ENCODE results near the gene ADAMTS18. TPM values are rescaled to one million over a fixed set of nuclear protein-coding genes. Genes with fewer than 3 reads are reported as not detected.

The ADAMTS18 gene
- total and polyA plus RNA-seq, 2 donors from 2014 or later: 0.06 to 0.60 TPM

DNA sequence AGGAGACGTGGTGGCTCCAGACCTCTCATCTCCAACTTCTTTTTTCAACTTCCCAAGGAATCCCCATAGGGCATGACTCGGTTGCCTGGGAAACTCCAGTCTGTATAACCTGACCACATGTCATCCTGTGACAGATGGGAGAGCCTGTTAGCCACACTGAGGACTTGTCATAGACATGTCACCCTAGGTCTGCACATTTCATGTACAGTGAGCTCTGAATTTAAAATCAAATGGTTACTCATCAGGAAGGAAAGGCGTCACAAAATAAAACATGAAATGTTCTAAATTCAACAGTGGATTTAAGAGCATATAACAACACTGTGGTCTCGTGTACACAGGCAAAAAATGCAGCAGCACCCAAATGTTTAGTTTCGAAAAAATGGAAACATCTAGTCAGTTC, 22.2 kb upstream of the ADAMTS18 start:
- H3K4me1 ChIP-seq (ENCODE audit: control insufficient read depth in 2 of 3, insufficient read depth in 2 of 3, low read depth in 1 of 3, low read length in 3 of 3): no peaks in the 10 kb centered on the region
- no peak overlapping the region for H3K4me3 ChIP-seq (ENCODE audit: low read length in 3 of 3)
- no peaks in the 10 kb centered on the region for H3K9me3 ChIP-seq (ENCODE audit: control insufficient read depth in 2 of 3, insufficient read depth in 1 of 3, low read length in 3 of 3)
- intact Hi-C loops (cut with DNase I): no loop called here
- no peak for FAIRE-seq
- no peaks in the 10 kb centered on the region for H3K36me3 ChIP-seq (ENCODE audit: control insufficient read depth in 2 of 3, insufficient read depth in 3 of 3, low read length in 3 of 3)
- H3K9ac ChIP-seq (ENCODE audit: low read length in 3 of 3): no peak overlapping the region
- DNase-seq: no peak
- H3K27ac ChIP-seq (ENCODE audit: low read depth in 2 of 2, low read length in 2 of 2): no peak overlapping the region
- TF ChIP-seq, protein P1, sequence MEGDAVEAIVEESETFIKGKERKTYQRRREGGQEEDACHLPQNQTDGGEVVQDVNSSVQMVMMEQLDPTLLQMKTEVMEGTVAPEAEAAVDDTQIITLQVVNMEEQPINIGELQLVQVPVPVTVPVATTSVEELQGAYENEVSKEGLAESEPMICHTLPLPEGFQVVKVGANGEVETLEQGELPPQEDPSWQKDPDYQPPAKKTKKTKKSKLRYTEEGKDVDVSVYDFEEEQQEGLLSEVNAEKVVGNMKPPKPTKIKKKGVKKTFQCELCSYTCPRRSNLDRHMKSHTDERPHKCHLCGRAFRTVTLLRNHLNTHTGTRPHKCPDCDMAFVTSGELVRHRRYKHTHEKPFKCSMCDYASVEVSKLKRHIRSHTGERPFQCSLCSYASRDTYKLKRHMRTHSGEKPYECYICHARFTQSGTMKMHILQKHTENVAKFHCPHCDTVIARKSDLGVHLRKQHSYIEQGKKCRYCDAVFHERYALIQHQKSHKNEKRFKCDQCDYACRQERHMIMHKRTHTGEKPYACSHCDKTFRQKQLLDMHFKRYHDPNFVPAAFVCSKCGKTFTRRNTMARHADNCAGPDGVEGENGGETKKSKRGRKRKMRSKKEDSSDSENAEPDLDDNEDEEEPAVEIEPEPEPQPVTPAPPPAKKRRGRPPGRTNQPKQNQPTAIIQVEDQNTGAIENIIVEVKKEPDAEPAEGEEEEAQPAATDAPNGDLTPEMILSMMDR (IDR thresholded peaks at IDR 0.05; ENCODE audit: borderline replicate concordance, extremely low read depth, insufficient read depth): no peak
- no peaks in the 10 kb centered on the region for H3K27me3 ChIP-seq (ENCODE audit: control insufficient read depth, insufficient read depth, low read length)

DNA sequence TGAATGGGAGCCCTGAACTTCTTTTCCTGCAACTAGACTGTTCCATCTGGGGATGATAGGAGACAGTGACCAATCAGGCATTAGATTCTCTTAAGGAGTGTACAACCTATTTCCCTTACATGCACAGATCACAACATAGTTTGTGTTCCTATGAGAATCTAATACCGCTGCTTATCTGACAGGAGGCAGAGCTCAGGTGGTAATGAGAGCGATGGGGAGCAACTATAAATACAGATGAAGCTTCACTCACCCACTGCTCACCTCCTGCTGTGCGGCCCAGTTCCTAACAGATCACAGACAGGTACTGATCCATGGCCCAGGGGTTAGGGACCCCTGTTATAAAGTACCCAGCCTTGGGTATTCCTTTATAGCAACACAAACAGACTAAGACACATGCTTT, 17.4 kb upstream of the ADAMTS18 start:
- DNase-seq: no peak
- FAIRE-seq: no peak
- H3K27ac ChIP-seq (ENCODE audit: low read depth in 2 of 2, low read length in 2 of 2): no peak overlapping the region
- H3K27me3 ChIP-seq (ENCODE audit: control insufficient read depth, insufficient read depth, low read length): no peaks in the 10 kb centered on the region
- no peaks in the 10 kb centered on the region for H3K9me3 ChIP-seq (ENCODE audit: control insufficient read depth in 2 of 3, insufficient read depth in 1 of 3, low read length in 3 of 3)
- no peaks in the 10 kb centered on the region for H3K4me1 ChIP-seq (ENCODE audit: control insufficient read depth in 2 of 3, insufficient read depth in 2 of 3, low read depth in 1 of 3, low read length in 3 of 3)
- TF ChIP-seq, protein P1 (IDR thresholded peaks at IDR 0.05; ENCODE audit: borderline replicate concordance, extremely low read depth, insufficient read depth): no peak
- no peak overlapping the region for H3K4me3 ChIP-seq (ENCODE audit: low read length in 3 of 3)
- H3K36me3 ChIP-seq (ENCODE audit: control insufficient read depth in 2 of 3, insufficient read depth in 3 of 3, low read length in 3 of 3): no peaks in the 10 kb centered on the region
- intact Hi-C loops (cut with DNase I): no loop called here
- no peak overlapping the region for H3K9ac ChIP-seq (ENCODE audit: low read length in 3 of 3)

DNA sequence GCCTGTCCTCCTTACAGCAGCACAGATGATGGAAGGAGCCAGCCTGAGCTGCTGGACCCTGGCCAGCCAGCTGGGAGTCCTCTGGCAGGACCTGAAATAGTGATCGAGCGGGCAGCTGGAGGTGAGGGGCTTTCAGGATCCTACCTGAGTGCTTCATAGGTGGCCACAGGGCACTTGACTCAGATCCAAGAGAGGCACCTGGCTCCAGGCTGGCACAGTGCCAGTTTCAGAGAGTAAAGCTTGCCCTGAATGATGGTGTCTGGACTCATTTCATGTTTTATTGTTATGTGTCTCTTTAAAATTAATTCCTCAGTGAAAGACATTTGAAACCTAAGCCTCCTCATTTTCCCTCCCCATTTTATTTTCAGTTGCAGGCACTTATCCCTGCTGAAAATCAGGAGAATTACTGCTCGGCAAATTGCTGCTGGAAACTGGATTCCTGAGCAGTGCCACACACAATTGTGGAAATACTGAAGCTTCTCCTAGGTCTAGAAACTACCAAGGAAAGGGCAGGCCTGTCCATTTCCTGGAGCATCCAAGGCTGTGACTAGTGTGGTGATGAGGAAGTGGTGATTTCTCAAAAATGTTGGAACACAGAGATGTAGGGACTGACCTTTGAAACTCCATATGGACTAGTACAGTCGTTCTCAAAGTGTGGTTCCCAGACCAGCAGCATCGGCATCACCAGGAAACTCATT, 16.1 kb upstream of the ADAMTS18 start:
- DNase-seq (peak in 3 of 5 donors; percentile 29 to 49 (median 48)), FAIRE-seq (no peak)
- no peak overlapping the region for H3K4me3 ChIP-seq (ENCODE audit: low read length in 3 of 3)
- H3K4me1 ChIP-seq (ENCODE audit: control insufficient read depth in 2 of 3, insufficient read depth in 2 of 3, low read depth in 1 of 3, low read length in 3 of 3): no peaks in the 10 kb centered on the region
- no peaks in the 10 kb centered on the region for H3K9me3 ChIP-seq (ENCODE audit: control insufficient read depth in 2 of 3, insufficient read depth in 1 of 3, low read length in 3 of 3)
- intact Hi-C loops (cut with DNase I): no loop called here
- H3K9ac ChIP-seq (ENCODE audit: low read length in 3 of 3): no peak overlapping the region
- H3K27ac ChIP-seq (ENCODE audit: low read depth in 2 of 2, low read length in 2 of 2): no peak overlapping the region
- TF ChIP-seq, protein P1 (IDR thresholded peaks at IDR 0.05; ENCODE audit: borderline replicate concordance, extremely low read depth, insufficient read depth): no peak
- no peaks in the 10 kb centered on the region for H3K27me3 ChIP-seq (ENCODE audit: control insufficient read depth, insufficient read depth, low read length)
- H3K36me3 ChIP-seq (ENCODE audit: control insufficient read depth in 2 of 3, insufficient read depth in 3 of 3, low read length in 3 of 3): no peaks in the 10 kb centered on the region

DNA sequence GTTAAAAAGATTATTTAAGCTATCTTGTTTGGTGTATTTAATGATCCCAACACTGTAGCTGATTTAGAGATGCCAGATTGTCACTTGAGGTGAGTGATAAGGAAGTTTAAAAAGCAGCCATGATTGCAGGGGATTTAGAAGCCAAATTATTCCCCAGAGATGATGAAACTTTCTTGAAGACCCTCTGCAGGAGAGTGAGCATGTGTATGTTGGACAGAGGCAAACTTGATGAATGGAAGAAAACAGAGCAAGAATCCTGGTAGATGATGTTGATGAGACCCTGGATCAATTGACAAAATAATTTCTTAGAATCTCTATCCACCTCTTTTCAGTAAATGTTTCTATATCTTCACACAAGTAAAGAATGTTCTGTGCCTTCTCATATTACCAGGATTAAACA, 14.4 kb upstream of the ADAMTS18 start:
- Histone ChIP-seq H3K4me3 (ENCODE audit: low read length in 3 of 3) (no peak overlapping the region), H3K27me3 (ENCODE audit: control insufficient read depth, insufficient read depth, low read length) (no peaks in the 10 kb centered on the region), H3K27ac (ENCODE audit: low read depth in 2 of 2, low read length in 2 of 2) (no peak overlapping the region), H3K9me3 (ENCODE audit: control insufficient read depth in 2 of 3, insufficient read depth in 1 of 3, low read length in 3 of 3) (no peaks in the 10 kb centered on the region), H3K4me1 (ENCODE audit: control insufficient read depth in 2 of 3, insufficient read depth in 2 of 3, low read depth in 1 of 3, low read length in 3 of 3) (no peaks in the 10 kb centered on the region), H3K9ac (ENCODE audit: low read length in 3 of 3) (no peak overlapping the region), H3K36me3 (ENCODE audit: control insufficient read depth in 2 of 3, insufficient read depth in 3 of 3, low read length in 3 of 3) (no peaks in the 10 kb centered on the region)
- TF ChIP-seq, protein P1 (IDR thresholded peaks at IDR 0.05; ENCODE audit: borderline replicate concordance, extremely low read depth, insufficient read depth): no peak
- intact Hi-C loops (cut with DNase I): no loop called here
- DNase-seq: no peak
- FAIRE-seq: no peak

All from kidney (tissue), 14 donors.